Measurements from ENCODE around the gene TSC22D1.
"Not testable (repeated sequence)": the region's sequence is repeated elsewhere in the genome, so short reads cannot be mapped to it uniquely, and the experiment has no call there.

The TSC22D1 gene

DNA sequence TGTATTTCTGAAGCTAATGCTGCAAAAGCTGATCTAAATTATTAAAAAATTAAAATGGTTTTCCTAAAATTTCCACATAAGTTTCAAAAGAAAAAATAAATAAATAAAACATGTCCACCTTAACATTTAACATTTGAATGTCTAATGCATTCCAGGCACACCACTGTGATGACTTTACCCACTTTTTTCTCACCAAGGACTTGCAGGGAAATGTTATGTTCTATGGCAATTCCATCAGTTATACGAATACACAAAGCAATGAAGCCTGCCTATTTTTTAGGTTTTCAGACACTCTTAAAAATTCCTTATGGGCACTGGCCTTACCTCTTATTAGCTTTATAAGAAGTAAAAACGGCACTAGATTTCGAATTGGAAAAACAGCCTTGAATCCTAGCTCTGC is 10.2 kb downstream of the TSC22D1 start:
- DNase-seq: no peak
- H3K27me3 ChIP-seq (replicated peaks; ENCODE audit: insufficient read depth, low read length): no peaks in the 10 kb centered on the region
- no peaks in the 10 kb centered on the region for H3K79me2 ChIP-seq (ENCODE audit: low read length)
- TF ChIP-seq EZH2 (optimal IDR thresholded peaks at IDR 0.05; ENCODE audit: low read depth, low read length) (no peak), EZH2phosphoT487 (IDR thresholded peaks at IDR 0.05; ENCODE audit: low read length) (no peak)
- TF ChIP-seq, protein P1, sequence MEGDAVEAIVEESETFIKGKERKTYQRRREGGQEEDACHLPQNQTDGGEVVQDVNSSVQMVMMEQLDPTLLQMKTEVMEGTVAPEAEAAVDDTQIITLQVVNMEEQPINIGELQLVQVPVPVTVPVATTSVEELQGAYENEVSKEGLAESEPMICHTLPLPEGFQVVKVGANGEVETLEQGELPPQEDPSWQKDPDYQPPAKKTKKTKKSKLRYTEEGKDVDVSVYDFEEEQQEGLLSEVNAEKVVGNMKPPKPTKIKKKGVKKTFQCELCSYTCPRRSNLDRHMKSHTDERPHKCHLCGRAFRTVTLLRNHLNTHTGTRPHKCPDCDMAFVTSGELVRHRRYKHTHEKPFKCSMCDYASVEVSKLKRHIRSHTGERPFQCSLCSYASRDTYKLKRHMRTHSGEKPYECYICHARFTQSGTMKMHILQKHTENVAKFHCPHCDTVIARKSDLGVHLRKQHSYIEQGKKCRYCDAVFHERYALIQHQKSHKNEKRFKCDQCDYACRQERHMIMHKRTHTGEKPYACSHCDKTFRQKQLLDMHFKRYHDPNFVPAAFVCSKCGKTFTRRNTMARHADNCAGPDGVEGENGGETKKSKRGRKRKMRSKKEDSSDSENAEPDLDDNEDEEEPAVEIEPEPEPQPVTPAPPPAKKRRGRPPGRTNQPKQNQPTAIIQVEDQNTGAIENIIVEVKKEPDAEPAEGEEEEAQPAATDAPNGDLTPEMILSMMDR (IDR thresholded peaks at IDR 0.05; ENCODE audit: low read length): no peak
- no peaks in the 10 kb centered on the region for H3K9me3 ChIP-seq (replicated peaks; ENCODE audit: insufficient read depth, low read length)
- H3K9me2 ChIP-seq (replicated peaks; ENCODE audit: insufficient read depth, low read length): no peaks in the 10 kb centered on the region
- H3K4me3 ChIP-seq (ENCODE audit: low read length): no peak overlapping the region
- H3K36me3 ChIP-seq (replicated peaks; ENCODE audit: insufficient read depth, low read length): no peaks in the 10 kb centered on the region
- H3F3A ChIP-seq (ENCODE audit: insufficient read depth, low read length): no peaks in the 10 kb centered on the region
- H3K4me1 ChIP-seq (ENCODE audit: low read length): no peaks in the 10 kb centered on the region
- no peak overlapping the region for H3K4me2 ChIP-seq (ENCODE audit: low read depth, low read length)
- H3K9ac ChIP-seq (ENCODE audit: low read length): no peak overlapping the region
- H3K27ac ChIP-seq (ENCODE audit: low read length): no peak overlapping the region
- H2AFZ ChIP-seq (ENCODE audit: low read length): no peak overlapping the region
- no peaks in the 10 kb centered on the region for H4K20me1 ChIP-seq (ENCODE audit: insufficient read depth, low read length)

- no peaks in the 10 kb centered on the region for H3K9me2 ChIP-seq (replicated peaks; ENCODE audit: insufficient read depth, low read length)
- no peaks in the 10 kb centered on the region for H3K9me3 ChIP-seq (replicated peaks; ENCODE audit: insufficient read depth, low read length)
- H3K27ac ChIP-seq (ENCODE audit: low read length): no peak overlapping the region
- H3K9ac ChIP-seq (ENCODE audit: low read length): no peak overlapping the region
- no peaks in the 10 kb centered on the region for H4K20me1 ChIP-seq (ENCODE audit: insufficient read depth, low read length)
- no peak overlapping the region for H2AFZ ChIP-seq (ENCODE audit: low read length)
- no peaks in the 10 kb centered on the region for H3K4me1 ChIP-seq (ENCODE audit: low read length)
- no peaks in the 10 kb centered on the region for H3K27me3 ChIP-seq (replicated peaks; ENCODE audit: insufficient read depth, low read length)
- H3F3A ChIP-seq (ENCODE audit: insufficient read depth, low read length): no peaks in the 10 kb centered on the region
- H3K36me3 ChIP-seq (replicated peaks; ENCODE audit: insufficient read depth, low read length): no peaks in the 10 kb centered on the region
- no peaks in the 10 kb centered on the region for H3K79me2 ChIP-seq (ENCODE audit: low read length)
- no peak overlapping the region for H3K4me2 ChIP-seq (ENCODE audit: low read depth, low read length)
- TF ChIP-seq, protein P1 (IDR thresholded peaks at IDR 0.05; ENCODE audit: low read length): no peak
- TF ChIP-seq EZH2phosphoT487 (IDR thresholded peaks at IDR 0.05; ENCODE audit: low read length) (no peak), EZH2 (optimal IDR thresholded peaks at IDR 0.05; ENCODE audit: low read depth, low read length) (no peak)
- H3K4me3 ChIP-seq (ENCODE audit: low read length): no peak overlapping the region
- DNase-seq: no peak
Observed at GRCh38 chr13:44564936-44565335, 11.2 kb downstream of the TSC22D1 start.

DNA sequence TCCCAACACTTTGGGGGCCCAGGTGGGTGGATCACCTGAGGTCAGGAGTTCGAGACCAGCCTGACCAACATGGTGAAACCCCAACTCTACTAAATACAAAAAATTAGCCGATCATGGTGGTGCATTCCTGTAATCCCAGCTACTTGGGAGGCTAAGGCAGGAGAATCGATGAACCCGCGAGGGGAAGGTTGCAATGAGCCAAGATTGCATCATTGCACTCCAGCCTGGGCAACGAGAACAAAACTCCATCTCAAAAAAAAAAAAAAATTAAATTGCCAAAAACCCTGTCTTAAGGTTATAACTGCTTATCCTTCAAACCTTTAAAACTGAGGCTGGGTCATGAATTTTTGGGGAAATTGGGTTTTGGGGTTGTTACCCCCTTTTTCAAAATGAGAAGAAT is 13.3 kb downstream of the TSC22D1 start:
- not testable (repeated sequence) for H3F3A ChIP-seq (ENCODE audit: insufficient read depth, low read length); H3K4me2 ChIP-seq (ENCODE audit: low read depth, low read length); H3K27ac ChIP-seq (ENCODE audit: low read length); H3K4me1 ChIP-seq (ENCODE audit: low read length); H3K9me3 ChIP-seq (replicated peaks; ENCODE audit: insufficient read depth, low read length); H3K79me2 ChIP-seq (ENCODE audit: low read length); H3K9ac ChIP-seq (ENCODE audit: low read length); H2AFZ ChIP-seq (ENCODE audit: low read length); H3K36me3 ChIP-seq (replicated peaks; ENCODE audit: insufficient read depth, low read length); H3K27me3 ChIP-seq (replicated peaks; ENCODE audit: insufficient read depth, low read length); H4K20me1 ChIP-seq (ENCODE audit: insufficient read depth, low read length); H3K9me2 ChIP-seq (replicated peaks; ENCODE audit: insufficient read depth, low read length); H3K4me3 ChIP-seq (ENCODE audit: low read length); DNase-seq

DNA sequence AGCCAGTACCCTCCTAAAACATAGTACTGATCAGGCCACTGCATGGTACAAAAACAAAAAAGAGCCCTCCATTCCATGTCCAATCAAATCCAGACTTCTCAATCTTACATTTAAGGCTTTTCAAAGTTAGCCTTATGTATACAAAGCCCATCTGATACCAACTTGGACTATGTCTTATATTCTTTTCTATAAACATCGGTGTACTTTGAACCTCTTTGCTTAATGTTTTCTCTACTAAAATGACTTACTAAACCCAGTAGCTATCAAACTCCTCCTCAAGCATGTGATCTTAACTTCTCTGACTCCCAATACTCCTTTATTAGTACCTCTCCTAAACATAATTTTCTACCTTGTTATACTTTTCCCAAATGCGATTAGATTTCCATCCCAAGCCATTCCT is 14.8 kb downstream of the TSC22D1 start:
- H3K9ac ChIP-seq (ENCODE audit: low read length): no peak overlapping the region
- TF ChIP-seq EZH2 (optimal IDR thresholded peaks at IDR 0.05; ENCODE audit: low read depth, low read length) (no peak), EZH2phosphoT487 (IDR thresholded peaks at IDR 0.05; ENCODE audit: low read length) (no peak)
- TF ChIP-seq, protein P1 (IDR thresholded peaks at IDR 0.05; ENCODE audit: low read length): no peak
- no peaks in the 10 kb centered on the region for H3K79me2 ChIP-seq (ENCODE audit: low read length)
- no peaks in the 10 kb centered on the region for H3K36me3 ChIP-seq (replicated peaks; ENCODE audit: insufficient read depth, low read length)
- no peak for DNase-seq
- H3K4me1 ChIP-seq (ENCODE audit: low read length): no peaks in the 10 kb centered on the region
- no peaks in the 10 kb centered on the region for H3F3A ChIP-seq (ENCODE audit: insufficient read depth, low read length)
- no peaks in the 10 kb centered on the region for H3K27me3 ChIP-seq (replicated peaks; ENCODE audit: insufficient read depth, low read length)
- H3K4me2 ChIP-seq (ENCODE audit: low read depth, low read length): no peak overlapping the region
- no peaks in the 10 kb centered on the region for H4K20me1 ChIP-seq (ENCODE audit: insufficient read depth, low read length)
- H3K9me3 ChIP-seq (replicated peaks; ENCODE audit: insufficient read depth, low read length): no peaks in the 10 kb centered on the region
- no peak overlapping the region for H3K27ac ChIP-seq (ENCODE audit: low read length)
- no peak overlapping the region for H2AFZ ChIP-seq (ENCODE audit: low read length)
- no peaks in the 10 kb centered on the region for H3K9me2 ChIP-seq (replicated peaks; ENCODE audit: insufficient read depth, low read length)
- H3K4me3 ChIP-seq (ENCODE audit: low read length): no peak overlapping the region

Measured in MM.1S (cell line).